Natural killer cell (primary cell): Measurements from ENCODE around the gene SLC17A3. TPM values are rescaled to one million over a fixed set of nuclear protein-coding genes. Genes with fewer than 3 reads are reported as not detected.

Experiments used
- ATAC-seq, 3 donors: fragments of 150-1000 bp in 2 of 3; fragments of 200-7000 bp in 1 of 3; cut with Tn5 transposase; 1 replicate in 1 of 3; 2 replicates in 2 of 3; pipeline ENCODE4 v1.10.0; 2021; ENCODE audit warnings: mild to moderate bottlenecking in 2 of 3, moderate library complexity in 2 of 3
- DNase-seq, 2 donors: peaks; one replicate each; pipeline versions ENCODE4 v3.0.0 to v3.0.0-alpha.2; 2013 to 2021; ENCODE audit warnings: mixed read lengths in 1 of 2
- H3K27ac ChIP-seq: one replicate; pipeline ENCODE4 v1.5.1; 2013; ENCODE audit warnings: mild to moderate bottlenecking, low read length
- H3K27me3 ChIP-seq: one replicate; pipeline ENCODE4 v1.6.1; 2013; ENCODE audit warnings: low read length; ENCODE audit not compliant: control insufficient read depth, insufficient read depth
- H3K36me3 ChIP-seq: one replicate; pipeline ENCODE4 v1.6.1; 2013; ENCODE audit warnings: low read length; ENCODE audit not compliant: control insufficient read depth, insufficient read depth
- H3K4me1 ChIP-seq: one replicate; pipeline ENCODE4 v1.6.1; 2013; ENCODE audit warnings: low read length; ENCODE audit not compliant: control insufficient read depth, insufficient read depth
- H3K4me3 ChIP-seq: one replicate; pipeline ENCODE4 v1.5.1; 2013; ENCODE audit warnings: low read length
- H3K9me3 ChIP-seq: one replicate; pipeline ENCODE4 v1.6.1; 2013; ENCODE audit warnings: low read length; ENCODE audit not compliant: control insufficient read depth, insufficient read depth
- H3K27ac Mint-ChIP-seq, 2 donors: one replicate each; pipeline ENCODE4 v1.8.0; 2022; ENCODE audit warnings: mild to moderate bottlenecking in 2 of 2, mixed read lengths in 2 of 2, moderate library complexity in 1 of 2
- H3K27me3 Mint-ChIP-seq, 2 donors: one replicate each; pipeline ENCODE4 v1.8.0; 2022; ENCODE audit warnings: low read depth in 2 of 2, mixed read lengths in 2 of 2
- H3K36me3 Mint-ChIP-seq: one replicate; pipeline ENCODE4 v1.8.0; 2022; ENCODE audit warnings: mixed read lengths
- H3K4me1 Mint-ChIP-seq, 2 donors: one replicate each; pipeline ENCODE4 v1.8.0; 2022; ENCODE audit warnings: mixed read lengths in 2 of 2
- H3K4me3 Mint-ChIP-seq: one replicate; pipeline ENCODE4 v1.8.0; 2022; ENCODE audit warnings: mild to moderate bottlenecking, moderate library complexity, mixed read lengths
- H3K9me3 Mint-ChIP-seq, 2 donors: one replicate each; pipeline ENCODE4 v1.8.0; 2022; ENCODE audit warnings: mixed read lengths in 2 of 2
- CTCF ChIP-seq: fragments of 200-600 bp; IDR thresholded peaks from one replicate; pipeline ENCODE4 v1.8.0; 2022; ENCODE audit warnings: antibody characterized with exemption
- WGBS: methylation state at CpG from one replicate; pipeline ENCODE4 v1.1.7; 2013; ENCODE audit warnings: missing lambda C conversion rate; ENCODE audit not compliant: insufficient coverage; 5-methylcytosine and 5-hydroxymethylcytosine counted together
- intact Hi-C: fragments of 100-400 bp; cut with micrococcal nuclease; formaldehyde crosslinking; loops from one replicate; pipeline ENCODE4 v1.14.2; 2022
- total RNA-seq, 4 donors: library from RNA; stranded (reverse); fragments of 120-200 nt in 1 of 4; gene quantifications; one replicate each; pipeline versions ENCODE4 v1.2.3 to v1.2.4, GENCODE V29; 2013 to 2022

Gene SLC17A3
- total RNA-seq, 3 donors from 2014 or later (not counting 1 experiment from before 2014, with no cell fraction given), result 1.5 to 2.4 (median 1.6) TPM

GRCh38 chr6:25899580-25900408, 25.8 kb upstream of the SLC17A3 start:
- no peaks in the 10 kb centered on the region for H3K9me3 Mint-ChIP-seq
- H3K36me3 Mint-ChIP-seq, result no peaks in the 10 kb centered on the region
- H3K4me1 Mint-ChIP-seq, result no peaks in the 10 kb centered on the region
- Histone ChIP-seq H3K36me3 (no peaks in the 10 kb centered on the region), H3K4me1 (no peaks in the 10 kb centered on the region), H3K9me3 (no peaks in the 10 kb centered on the region), H3K27me3 (no peaks in the 10 kb centered on the region), H3K27ac (no peak overlapping the region), H3K4me3 (no peak overlapping the region)
- ATAC-seq (no peak), DNase-seq (no peak)
- peaks cover 7 to 9% of the 10 kb centered on the region in 2 donors for H3K27me3 Mint-ChIP-seq
- intact Hi-C loops, result no loop called here
- H3K4me3 Mint-ChIP-seq, result no peak overlapping the region
- 90% methylated on average over 1 of the region's 2 CpGs for WGBS
- TF ChIP-seq CTCF, result no peak
- no peak overlapping the region for H3K27ac Mint-ChIP-seq

- Histone ChIP-seq H3K36me3 (no peaks in the 10 kb centered on the region), H3K27ac (no peak overlapping the region), H3K9me3 (no peaks in the 10 kb centered on the region), H3K27me3 (no peaks in the 10 kb centered on the region), H3K4me3 (no peak overlapping the region), H3K4me1 (no peaks in the 10 kb centered on the region)
- Mint-ChIP-seq H3K27ac (no peak overlapping the region), H3K9me3 (no peaks in the 10 kb centered on the region), H3K27me3 (peaks cover 7 to 9% of the 10 kb centered on the region in 2 donors), H3K4me1 (no peaks in the 10 kb centered on the region), H3K4me3 (no peak overlapping the region), H3K36me3 (no peaks in the 10 kb centered on the region)
- DNase-seq (no peak), ATAC-seq (no peak)
- no peak for TF ChIP-seq CTCF
- intact Hi-C loops, result no loop called here
- WGBS, result 88% methylated on average over 1 of the region's 2 CpGs
These were observed 25.1 kb upstream of the SLC17A3 start for GRCh38 chr6:25899123-25899522.

- Mint-ChIP-seq H3K4me3 (no peak overlapping the region), H3K27me3 (peaks cover 7 to 8% of the 10 kb centered on the region in 2 donors), H3K27ac (no peak overlapping the region), H3K9me3 (no peaks in the 10 kb centered on the region), H3K4me1 (no peaks in the 10 kb centered on the region), H3K36me3 (no peaks in the 10 kb centered on the region)
- no peaks in the 10 kb centered on the region for H3K27me3 ChIP-seq
- ATAC-seq (no peak), DNase-seq (no peak)
- TF ChIP-seq CTCF, result no peak
- 90% methylated on average over 3 of the region's 5 CpGs for WGBS
- H3K9me3 ChIP-seq, result no peaks in the 10 kb centered on the region
- H3K4me3 ChIP-seq, result no peak overlapping the region
- no peaks in the 10 kb centered on the region for H3K36me3 ChIP-seq
- no peaks in the 10 kb centered on the region for H3K4me1 ChIP-seq
- intact Hi-C loops, result no loop called here
- H3K27ac ChIP-seq, result no peak overlapping the region
These were observed 24.4 kb upstream of the SLC17A3 start for GRCh38 chr6:25898289-25898977.
